SKM-1 treated with dmso at 0.1 percent for 144 hours (cell line): ENCODE measurements around the gene CDK6.
"Not testable (repeated sequence)": the region's sequence is repeated elsewhere in the genome, so short reads cannot be mapped to it uniquely, and the experiment has no call there.

Experiments used
- DNase-seq: peaks from one replicate; lab custom pipeline; 2025; ENCODE audit not compliant: unreplicated experiment; lab: John Stamatoyannopoulos, UW

CDK6 gene

DNA sequence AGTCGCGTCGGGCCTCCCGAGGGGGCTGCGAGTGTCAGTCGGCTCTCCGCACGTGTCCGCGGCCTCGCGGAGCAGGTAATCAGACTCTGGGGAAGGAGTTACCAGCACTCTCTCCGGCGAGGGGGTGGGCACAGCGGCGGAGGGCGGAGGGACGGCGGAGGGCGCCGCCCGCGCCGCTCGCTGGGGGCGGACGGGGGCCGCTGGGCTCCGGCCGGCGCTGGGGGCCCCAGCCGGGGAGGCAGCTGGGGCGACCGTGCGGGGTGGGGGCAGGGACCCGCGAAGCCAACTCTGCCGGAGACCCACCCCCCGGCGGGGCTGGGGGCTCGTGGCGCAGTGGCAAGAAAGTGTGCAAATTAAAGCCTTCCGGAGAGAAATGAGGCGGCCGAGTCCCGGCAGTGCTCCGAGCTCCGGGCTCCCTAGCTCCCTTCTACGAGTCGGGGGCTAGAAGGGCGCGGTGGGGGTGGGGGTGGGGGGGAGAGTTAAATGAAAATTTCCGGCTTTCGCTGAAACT is at the start of gene CDK6:
Gene CDK6, minus strand, starts transcription at position 85 of the 511 bp plus-strand sequence. CDS start 3,250 bp downstream, outside the sequence.
- DNase-seq: peak; percentile 16

DNA sequence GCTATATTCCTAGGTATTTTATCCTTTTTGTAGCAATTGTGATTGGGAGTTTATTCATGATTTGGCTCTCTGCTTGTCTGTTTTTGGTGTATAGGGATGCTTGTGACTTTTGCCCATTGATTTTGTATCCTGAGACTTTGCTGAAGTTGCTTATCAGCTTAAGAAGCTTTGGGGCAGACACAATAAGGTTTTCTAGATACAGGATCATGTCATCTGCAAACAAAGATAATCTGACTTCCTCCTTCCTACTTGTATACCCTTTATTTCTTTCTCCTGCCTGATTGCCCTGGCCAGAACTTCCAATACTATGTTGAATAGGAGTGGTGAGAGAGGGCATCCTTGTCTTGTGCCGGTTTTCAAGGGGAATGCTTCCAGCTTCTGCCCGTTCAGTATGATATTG is 49.7 kb upstream of the CDK6 start:
- not testable (repeated sequence) for DNase-seq

DNA sequence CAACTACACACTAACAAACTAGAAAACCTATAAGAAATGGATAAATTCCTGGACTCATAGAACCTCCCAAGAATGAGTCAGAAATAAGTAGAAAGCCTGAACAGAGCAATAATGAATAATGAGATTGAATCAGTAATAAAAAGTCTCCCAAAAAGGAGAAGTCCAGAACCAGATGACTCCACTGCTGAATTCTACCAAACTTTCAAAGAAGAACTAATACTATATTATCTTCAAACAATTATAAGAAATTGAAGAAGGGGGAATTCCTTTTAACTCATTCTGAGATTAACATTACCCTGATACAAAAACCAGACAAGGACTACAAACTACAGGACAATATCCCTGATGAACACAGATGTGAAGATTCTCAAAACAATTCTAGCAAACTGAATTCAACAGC is 47.8 kb upstream of the CDK6 start:
- no peak for DNase-seq

DNA sequence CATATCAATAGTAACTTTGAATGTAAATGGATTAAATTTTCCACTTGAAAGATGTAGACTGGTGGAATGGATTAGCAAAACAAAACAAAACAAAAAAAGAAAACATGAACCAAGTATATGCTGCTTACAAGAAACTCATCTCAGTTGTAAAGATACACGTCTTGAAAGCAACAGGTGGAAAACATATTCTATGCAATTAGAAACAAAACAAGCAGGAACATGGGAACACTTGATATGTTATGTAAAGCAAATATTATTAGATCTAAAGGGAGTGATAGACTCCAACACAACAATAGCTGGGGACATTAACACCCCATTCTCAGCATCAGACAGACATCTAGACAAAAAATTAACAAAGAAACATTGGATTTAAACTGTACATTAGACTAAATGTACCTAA is 46.4 kb upstream of the CDK6 start:
- no peak for DNase-seq

DNA sequence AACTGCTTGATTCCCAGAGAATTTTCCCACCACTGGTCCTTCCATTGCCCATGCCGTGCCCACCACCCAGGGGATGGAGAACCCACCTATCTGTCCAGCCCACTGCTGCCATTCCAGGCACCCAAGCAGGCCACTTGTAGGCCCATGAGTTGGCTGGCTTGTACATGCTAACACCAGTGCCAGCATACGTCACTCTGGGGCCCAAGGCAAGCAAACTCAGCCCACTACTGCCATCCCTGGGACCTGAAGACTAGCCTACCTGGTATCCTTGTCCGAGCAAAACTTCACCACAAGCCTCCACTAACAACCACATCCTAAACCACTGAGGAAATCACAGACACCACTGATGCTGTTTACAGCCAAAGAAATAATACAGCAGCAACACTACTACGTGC is 44.7 kb upstream of the CDK6 start:
- DNase-seq: no peak

DNA sequence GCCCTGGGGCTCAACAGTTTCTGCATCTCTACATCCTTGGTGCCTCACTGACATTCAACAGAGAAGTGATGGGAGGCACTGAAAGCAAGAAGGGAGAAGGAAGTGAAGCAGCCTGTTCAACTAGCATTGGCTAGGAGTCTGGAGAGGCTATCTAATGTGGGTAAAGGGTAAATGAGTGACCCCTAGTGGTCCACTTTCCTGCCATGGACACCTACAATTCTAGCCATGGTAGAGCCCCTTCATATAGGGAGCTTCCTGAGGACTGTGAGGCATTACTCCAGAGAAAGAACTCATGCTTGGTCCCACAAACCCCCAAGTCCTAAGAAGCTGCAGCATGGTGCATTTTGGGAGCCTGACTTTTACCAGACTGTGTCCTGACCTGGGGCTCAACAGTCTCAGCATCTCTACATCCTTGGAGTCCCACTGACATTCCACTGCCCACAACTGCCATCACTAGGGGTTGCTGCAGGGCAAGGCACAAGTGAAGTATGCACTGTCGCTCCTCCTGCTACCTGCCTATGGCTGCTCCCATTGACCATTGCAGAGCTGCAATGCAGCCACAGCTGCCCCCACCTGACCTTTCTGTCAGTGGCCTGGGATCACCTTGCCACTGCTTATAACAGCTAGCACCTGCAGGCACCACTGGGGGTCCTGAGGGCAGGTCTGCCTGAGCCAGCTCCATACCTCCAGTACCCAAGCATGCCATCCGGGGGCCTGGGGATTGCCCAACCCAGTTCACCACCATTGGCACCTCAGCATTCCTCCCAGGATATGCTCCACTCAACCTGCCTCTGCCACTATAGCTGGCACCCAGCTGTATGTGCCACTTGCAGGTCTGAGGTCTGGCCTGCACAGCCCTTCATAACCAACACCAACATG is 44.1 kb upstream of the CDK6 start:
- DNase-seq: no peak

DNA sequence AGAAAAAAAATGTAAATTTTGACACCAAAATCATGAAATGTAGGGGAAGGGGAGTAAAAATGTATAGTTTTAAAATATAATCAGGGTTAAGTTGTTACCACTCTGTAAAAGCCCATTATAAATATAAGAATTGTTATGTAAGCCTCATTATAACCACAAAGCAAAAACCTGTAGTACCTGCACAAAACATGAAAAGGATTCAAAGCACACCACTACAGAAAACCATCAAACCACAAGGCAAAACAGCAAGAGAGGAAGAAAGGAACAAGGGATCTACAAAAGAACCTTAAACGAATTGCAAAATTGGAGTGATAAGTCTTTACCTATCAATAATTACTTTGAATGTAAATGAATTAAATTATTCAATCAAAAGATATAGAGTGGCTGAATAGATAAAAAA is 41.0 kb upstream of the CDK6 start:
- no peak for DNase-seq

DNA sequence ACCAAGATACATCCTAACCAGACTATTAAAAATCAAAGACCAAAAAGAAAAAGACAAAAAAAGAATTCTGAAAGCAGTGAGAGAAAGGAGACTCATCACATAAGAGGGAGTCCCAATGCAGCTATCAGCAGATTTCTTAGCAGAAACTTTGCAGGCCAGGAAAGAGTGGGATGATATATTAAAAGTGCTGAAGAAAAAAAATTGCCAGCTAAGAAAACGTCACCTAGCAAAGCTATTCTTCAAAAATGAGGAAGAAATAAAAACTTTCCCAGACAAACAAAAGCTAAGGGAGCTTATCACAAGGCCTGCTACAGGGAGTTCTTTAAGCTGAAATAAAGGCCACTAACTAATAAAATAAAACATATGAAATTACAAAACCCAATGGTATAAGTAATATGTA is 40.5 kb upstream of the CDK6 start:
- DNase-seq: no peak

DNA sequence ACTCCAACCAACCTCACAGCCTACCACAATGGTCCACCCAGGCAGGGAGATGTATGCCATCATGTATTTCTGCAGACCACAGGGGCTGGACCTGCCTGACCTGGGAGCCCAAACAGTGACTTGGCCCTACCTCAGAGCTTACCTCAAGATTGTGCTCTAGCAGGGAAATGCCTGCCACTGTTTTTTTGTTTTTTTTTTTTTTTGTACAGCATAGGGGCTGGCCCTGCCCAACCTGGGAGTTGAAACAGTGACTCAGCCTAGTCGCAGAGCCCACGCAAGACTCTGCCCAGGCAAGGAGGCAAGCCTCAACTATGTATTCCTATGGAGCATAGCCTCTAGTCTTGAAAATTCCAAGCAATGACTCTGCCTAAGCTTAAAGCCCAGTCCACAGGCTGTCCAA is 39.3 kb upstream of the CDK6 start:
- no peak for DNase-seq

DNA sequence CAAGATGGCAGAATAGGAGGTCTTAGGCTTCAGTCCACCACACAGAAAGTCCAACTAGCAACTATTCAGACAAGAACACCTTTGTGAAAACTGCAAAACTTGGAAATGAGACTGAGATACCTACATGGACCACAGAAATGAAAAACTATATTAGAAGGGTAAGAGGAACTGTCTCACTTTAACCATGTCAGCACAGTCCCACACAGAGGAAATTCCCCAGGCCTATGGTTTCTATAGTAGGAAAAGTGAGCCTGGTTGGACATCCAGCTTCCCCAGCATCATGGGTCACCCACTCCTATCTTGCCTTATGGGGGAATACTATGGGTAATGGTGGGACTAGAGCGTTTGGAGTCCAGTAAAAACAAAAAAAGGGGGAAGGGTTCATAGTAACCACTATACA is 38.8 kb upstream of the CDK6 start:
- no peak for DNase-seq

DNA sequence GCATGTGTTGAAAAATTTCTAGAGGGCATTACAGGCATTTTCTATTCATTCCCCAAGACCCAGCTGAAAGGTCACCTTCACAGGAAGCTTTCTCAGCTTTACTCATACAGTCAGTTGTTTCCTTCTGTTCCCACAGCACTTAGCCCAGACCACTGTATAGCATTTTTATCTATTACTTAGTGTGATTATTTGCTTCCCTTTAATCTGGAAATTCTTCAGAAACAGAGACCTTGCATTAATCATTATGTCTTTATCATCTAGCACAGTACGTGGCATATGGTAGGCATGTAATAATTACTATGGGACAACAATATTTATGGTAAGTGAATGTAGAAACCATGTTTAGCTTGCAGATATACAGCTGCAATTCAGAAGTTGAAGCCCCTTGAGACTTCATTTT is 38.2 kb upstream of the CDK6 start:
- no peak for DNase-seq

DNA sequence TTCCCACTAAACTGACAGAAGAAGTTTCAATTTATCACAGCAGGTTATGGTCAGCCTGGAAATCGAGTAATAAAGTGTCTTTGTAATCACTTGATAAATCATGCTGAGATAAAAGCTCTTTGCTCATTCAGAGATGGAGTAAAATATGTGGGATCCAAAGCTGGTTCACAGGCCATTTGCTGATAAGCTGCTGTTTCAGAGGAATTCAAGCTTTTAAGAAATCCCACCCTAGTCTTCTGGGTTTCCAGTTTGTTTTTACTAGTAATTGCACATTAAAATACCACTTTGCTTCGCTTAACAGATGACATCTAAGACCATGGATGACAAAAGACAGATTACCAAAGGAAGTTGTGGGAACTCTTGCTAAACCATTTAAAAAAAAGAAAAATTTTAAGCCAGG is 37.4 kb upstream of the CDK6 start:
- DNase-seq: no peak

DNA sequence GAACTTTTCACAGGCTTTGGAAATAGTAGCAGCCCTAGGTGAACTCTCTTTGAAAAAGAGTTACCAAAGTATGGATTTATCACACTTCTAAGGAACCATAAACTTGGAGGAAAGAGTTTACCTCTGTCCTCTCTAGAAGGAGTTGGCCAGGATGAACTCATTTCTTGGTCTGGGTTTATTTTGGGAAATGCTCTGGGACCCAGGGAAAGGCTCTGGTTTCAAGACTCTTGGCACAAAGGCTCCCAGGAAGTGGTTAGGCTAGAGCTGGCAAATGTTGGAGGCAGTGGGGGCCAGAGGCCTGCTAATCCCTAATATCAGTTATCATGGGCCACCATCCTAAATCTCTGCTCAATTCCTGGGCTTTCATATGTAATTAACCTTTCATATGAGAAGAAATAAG is 36.3 kb upstream of the CDK6 start:
- no peak for DNase-seq

DNA sequence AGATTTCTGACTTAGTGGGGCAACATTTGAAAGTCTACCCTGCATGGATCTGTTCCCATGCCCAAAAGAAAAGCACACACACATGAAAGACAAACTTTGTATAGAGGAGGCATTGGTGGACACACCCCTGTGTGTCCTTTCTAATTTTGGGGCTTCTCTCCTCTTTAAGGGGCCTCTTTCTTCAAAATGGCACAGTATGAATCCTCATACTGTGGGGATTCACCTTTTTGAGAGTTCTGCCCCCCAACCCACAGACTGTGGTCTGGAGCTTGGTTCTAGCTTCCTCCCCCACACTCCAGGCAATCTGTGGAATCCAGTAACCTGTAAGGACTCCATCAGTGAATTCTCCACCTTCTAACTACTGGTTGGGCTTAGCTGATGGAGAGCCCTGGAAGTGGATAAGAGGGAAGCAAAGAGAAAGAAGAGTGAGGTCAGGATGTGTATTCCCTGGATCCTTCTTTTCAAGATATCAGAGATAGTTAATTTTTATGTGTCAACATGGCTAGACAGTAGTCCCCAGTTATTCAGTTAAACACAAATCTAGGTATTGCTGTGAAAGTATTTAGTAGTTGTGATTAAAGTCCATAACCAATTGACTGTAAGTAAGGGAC is 32.4 kb upstream of the CDK6 start:
- no peak for DNase-seq

DNA sequence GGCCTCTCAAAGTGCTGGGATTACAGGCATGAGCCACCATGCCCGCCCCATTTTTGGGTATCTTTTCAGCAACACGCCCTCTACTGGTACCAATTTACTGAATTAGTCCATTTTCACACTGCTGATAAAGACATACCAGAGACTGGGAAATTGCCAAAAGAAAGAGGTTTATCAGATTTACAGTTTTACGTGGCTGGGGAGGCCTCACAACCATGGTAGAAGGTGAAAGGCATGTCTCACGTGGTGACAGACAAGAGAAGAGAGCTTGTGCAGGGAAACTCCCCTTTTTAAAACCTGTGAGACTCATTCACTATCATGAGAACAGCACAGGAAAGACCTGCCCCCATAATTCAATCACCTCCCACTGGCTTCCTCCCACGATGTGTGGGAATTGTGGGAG is 27.8 kb upstream of the CDK6 start:
- not testable (repeated sequence) for DNase-seq

DNA sequence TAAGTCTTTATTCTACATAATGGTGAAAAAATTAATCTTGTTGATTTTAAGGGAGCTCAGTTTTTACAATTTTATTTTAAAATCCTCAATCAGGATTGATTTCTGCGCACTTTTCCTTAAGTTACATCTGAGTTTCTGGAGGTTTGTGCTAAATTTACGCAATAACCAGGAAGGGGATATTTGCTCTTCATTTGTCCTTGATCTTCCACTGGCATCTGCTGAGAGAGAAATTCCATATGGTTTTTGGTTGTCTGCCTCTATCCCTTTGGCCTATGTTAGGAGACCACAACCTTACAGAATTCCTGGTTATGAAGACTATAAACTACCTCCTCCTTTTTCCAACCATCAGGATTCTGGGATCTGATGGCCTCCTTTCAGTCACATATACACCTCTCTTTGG is 20.1 kb upstream of the CDK6 start:
- no peak for DNase-seq

DNA sequence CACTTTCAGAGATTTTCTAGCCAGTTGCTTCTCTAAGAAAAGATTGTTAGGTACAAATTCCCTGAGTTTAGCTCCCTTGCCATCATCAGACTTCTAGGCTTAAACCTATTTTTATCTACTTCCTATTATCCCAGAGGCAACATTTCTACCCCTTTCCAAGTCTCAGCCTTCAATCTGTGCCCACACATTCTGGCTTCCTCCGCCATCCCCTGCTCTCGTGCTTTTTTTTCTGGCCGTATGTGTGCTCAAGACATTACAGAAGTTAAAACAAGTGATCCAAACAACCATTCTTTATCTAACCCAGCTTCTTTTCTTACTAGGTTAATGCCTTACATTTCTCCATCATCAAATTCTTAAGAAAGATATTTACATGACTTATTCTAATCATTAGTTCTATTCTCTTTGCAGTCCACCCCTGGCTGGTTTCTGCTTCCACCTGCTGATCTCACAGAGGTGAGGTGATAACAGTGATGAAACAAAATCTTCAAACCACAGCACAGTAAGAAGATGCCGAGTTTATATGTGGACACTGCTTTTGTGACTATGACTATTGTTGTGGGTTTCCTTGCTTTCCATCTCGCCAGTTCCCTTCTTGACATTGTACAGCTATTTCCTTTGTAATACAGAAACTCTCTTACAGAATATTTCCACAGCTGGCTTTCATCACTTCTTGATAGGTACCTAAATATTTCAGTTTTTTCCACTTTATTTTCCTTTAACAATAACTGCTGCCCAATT is 18.3 kb upstream of the CDK6 start:
- no peak for DNase-seq

DNA sequence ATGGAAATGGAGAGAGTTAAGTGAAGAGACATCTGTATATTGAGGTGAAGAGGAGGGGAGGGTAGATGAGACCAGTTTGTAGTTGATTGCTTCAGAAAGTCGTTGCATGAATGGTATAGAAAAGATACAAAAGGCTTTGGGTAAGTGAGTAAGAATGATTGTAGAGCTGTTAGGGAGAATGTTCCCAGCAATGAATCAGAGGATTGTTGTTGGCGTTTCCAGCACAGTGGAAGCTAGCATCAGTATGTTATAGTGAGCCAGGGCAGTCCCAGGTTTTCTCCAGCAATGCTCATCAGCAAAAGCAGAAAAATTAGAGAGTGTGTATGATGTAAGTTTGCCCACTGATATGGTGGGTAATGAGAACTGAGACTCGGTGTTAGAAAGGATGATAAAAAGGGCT is 15.4 kb upstream of the CDK6 start:
- no peak for DNase-seq

DNA sequence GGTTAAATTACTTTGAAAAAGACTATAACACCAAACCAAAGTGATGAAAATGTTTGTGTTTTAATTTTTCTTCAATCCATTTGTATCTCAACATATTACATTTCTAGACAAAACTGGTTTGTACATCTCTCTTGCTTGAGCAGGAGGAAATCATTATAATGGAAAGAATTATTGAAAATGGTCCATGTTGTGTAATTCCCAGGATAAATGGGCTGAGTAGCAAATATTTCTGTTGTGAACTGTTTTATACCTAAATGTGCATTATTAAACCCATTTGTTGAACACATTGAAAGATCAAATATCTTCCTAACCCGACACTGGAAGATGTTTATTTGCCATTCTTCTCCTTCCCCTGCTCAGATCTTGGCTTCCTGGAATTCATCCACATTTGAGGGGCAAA is 14.1 kb upstream of the CDK6 start:
- no peak for DNase-seq

DNA sequence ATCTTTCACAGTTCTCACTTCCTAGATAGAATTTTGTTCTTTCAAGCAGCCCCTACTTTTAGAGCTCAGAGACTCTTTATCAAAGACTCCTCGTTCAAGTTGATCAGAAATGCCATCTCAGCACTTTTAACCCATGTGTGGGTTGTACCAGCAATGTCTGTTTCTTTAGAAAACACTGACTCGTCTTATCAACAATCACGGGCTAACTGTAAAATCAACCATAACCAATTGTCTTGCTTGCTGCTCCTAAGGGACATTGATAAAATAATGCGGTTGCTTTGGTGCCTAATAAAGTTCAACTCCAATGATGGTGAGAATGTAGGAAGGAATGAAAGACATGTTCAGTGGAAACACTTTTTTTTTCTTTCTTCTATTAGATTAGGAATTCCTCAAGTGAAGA is 12.9 kb upstream of the CDK6 start:
- no peak for DNase-seq

DNA sequence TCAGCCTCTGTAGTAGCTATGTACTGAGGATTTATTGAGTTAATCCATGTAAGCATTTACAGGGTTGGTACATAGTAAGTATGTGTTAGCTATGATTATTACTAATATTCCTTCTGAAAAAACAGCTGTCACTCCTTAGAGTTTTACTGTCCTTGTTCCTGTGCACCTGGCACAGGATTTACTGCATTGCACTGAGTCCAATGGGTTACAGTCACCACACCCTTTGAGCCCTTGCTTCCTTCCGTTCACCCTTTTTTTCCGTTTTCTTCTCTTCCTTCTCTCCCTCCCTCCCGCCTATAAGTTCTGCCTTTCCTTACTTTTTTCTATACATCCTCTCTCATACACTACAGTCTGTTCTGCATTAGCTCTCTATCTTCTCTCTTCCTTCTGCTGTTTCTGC is 12.5 kb upstream of the CDK6 start:
- no peak for DNase-seq

DNA sequence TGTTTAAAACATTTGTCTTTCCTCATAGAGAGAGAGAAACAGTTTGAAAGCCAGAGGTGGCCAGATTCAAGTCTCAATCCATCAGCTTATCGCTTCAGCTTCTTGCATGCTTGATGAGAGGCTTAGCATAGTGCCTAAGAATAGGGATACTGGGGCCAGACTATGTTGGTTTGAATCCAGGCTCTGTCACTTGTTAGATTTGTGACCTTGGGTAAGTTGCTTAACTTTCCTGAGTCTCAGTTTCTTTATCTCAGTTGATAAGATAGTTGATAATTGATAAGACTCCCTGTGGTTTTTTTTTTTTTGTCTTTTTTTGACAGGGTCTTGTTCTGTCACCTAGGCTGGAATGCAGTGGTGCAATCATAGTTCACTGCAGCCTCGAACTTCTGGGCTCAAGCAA is 12.1 kb upstream of the CDK6 start:
- no peak for DNase-seq
